ENCODE results near the gene TTC29.

GRCh38 chr4:146847345-146847744 lies 98.3 kb downstream of the TTC29 start:
- TF ChIP-seq ZNF544 (tag by site-specific recombination; IDR thresholded peaks at IDR 0.05), result no peak
- no peak for TF ChIP-seq ZNF114 (tag by site-specific recombination; IDR thresholded peaks at IDR 0.05)
- TF ChIP-seq CTCF (tag by site-specific recombination; IDR thresholded peaks at IDR 0.05), result no peak
- no peak for TF ChIP-seq ZIC2 (tag by site-specific recombination; IDR thresholded peaks at IDR 0.05)
- no peak for TF ChIP-seq ZNF112 (tag by site-specific recombination; IDR thresholded peaks at IDR 0.05)

Measured in HEK293 (cell line).